K562 (cell line): Measurements from ENCODE around the gene FKBP8. TPM values are rescaled to one million over a fixed set of nuclear protein-coding genes. Genes with fewer than 3 reads are reported as not detected.

ENCODE experiments used
- ATAC-seq: fragments of 200-7000 bp; cut with Tn5 transposase; 3 replicates; pipeline ENCODE4 v1.9.1; 2020; ENCODE audit warnings: moderate library complexity
- BruUV-seq: library from RNA; stranded (reverse); fragments of 400-500 nt; replicated peaks from 2 replicates; lab custom pipeline; 2021; lab: Mats Ljungman, UMichigan
- CTCF ChIA-PET: fragments of 300-600 bp; formaldehyde crosslinking; extraction: SDS; loops from one replicate; lab custom pipeline; 2021; ENCODE audit warnings: low intra/inter-chr PET ratio; lab: Yijun Ruan, JAX
- POLR2A ChIA-PET: fragments of 300-600, 350-650 bp; sonication (Branson Sonifier 250); formaldehyde crosslinking; extraction: SDS; loops from one replicate; lab custom pipeline; 2021; ENCODE audit warnings: antibody characterized with exemption, inconsistent platforms; lab: Yijun Ruan, JAX
- DNase-seq, 4 experiments: peaks; one replicate each; pipeline versions ENCODE4 v3.0.0 to v3.0.0-alpha.2; 2011 to 2018; ENCODE audit warnings: low spot score in 3 of 4, mixed read lengths in 3 of 4; ENCODE audit errors: extremely low read depth in 1 of 4
- FAIRE-seq: peaks from 2 replicates; lab custom pipeline; 2011; peaks lifted over from hg19 to GRCh38; lab: Jason Lieb, UNC
- H2AFZ ChIP-seq: 2 replicates; pipeline ENCODE4 v1.6.0; 2011; ENCODE audit warnings: low read depth, low read length, control low read depth, inconsistent platforms
- H3K27ac ChIP-seq: fragments of 200-600 bp; 3 replicates; pipeline ENCODE4 v1.8.0; 2011; ENCODE audit warnings: low read depth, mild to moderate bottlenecking, control low read depth, inconsistent platforms, low read length, moderate library complexity, mixed read lengths; ENCODE audit errors: extremely low read depth
- H3K27me3 ChIP-seq, 2 experiments: fragments of 300-600 bp in 1 of 2; 2 replicates in 1 of 2; 3 replicates in 1 of 2; pipeline versions ENCODE4 v1.6.0 to v1.8.0; 2011; ENCODE audit warnings: inconsistent platforms in 2 of 2, low read length in 2 of 2, mild to moderate bottlenecking in 1 of 2, mixed read lengths in 1 of 2, moderate library complexity in 1 of 2; ENCODE audit not compliant: control insufficient read depth in 2 of 2, insufficient read depth in 2 of 2
- H3K36me3 ChIP-seq: fragments of 300-600 bp; 3 replicates; pipeline ENCODE4 v1.8.0; 2011; ENCODE audit warnings: mild to moderate bottlenecking, low read length, inconsistent platforms; ENCODE audit not compliant: control insufficient read depth, insufficient read depth
- H3K4me1 ChIP-seq, 2 experiments: fragments of 200-600 bp in 1 of 2; replicated peaks in 1 of 2; 2 replicates in 1 of 2; 3 replicates in 1 of 2; pipeline versions ENCODE4 v1.5.1 to v1.8.0; 2011; ENCODE audit warnings: inconsistent platforms in 2 of 2, low read length in 2 of 2, mild to moderate bottlenecking in 1 of 2, mixed read lengths in 1 of 2, moderate library complexity in 1 of 2; ENCODE audit not compliant: control insufficient read depth in 2 of 2, insufficient read depth in 2 of 2
- H3K4me2 ChIP-seq: 2 replicates; pipeline ENCODE4 v1.6.1; 2011; ENCODE audit warnings: low read length, control low read depth, inconsistent platforms, mixed read lengths; ENCODE audit not compliant: insufficient read depth
- H3K4me3 ChIP-seq: fragments of 200-600 bp; sonication (generic), shearing (Covaris generic); 2 replicates; pipeline ENCODE4 v1.5.1; 2016; ENCODE audit warnings: control low read depth, inconsistent platforms
- H3K79me2 ChIP-seq: fragments of 200-600 bp; 3 replicates; pipeline ENCODE4 v1.8.0; 2011; ENCODE audit warnings: low read length, inconsistent platforms; ENCODE audit not compliant: control insufficient read depth, insufficient read depth
- H3K9ac ChIP-seq, 2 experiments: 2 replicates each; pipeline versions ENCODE4 v1.6.0 to v1.6.1; 2011; ENCODE audit warnings: low read depth in 2 of 2, low read length in 2 of 2, control low read depth in 1 of 2, inconsistent platforms in 1 of 2, mild to moderate bottlenecking in 1 of 2, mixed read lengths in 1 of 2; ENCODE audit not compliant: insufficient read depth in 1 of 2
- H3K9me1 ChIP-seq: one replicate; pipeline ENCODE4 v1.6.0; 2011; ENCODE audit warnings: inconsistent platforms, mild to moderate bottlenecking, low read length, moderate library complexity; ENCODE audit not compliant: control insufficient read depth, insufficient read depth
- H3K9me3 ChIP-seq: replicated peaks from 2 replicates; pipeline ENCODE4 v1.5.1; 2011; ENCODE audit warnings: low read depth, low read length, inconsistent platforms; ENCODE audit not compliant: control insufficient read depth, insufficient read depth
- H4K20me1 ChIP-seq: replicated peaks from 2 replicates; pipeline ENCODE4 v1.6.1; 2011; ENCODE audit warnings: low read length, inconsistent platforms, mixed read lengths; ENCODE audit not compliant: control insufficient read depth, insufficient read depth
- CREB3L1 ChIP-seq: fragments of 450-650 bp; IDR thresholded peaks from 2 replicates; pipeline ENCODE4 v1.6.1; 2014; ENCODE audit warnings: low read depth, mild to moderate bottlenecking, moderate library complexity, borderline replicate concordance
- ILF3 ChIP-seq: fragments of 450-650 bp; IDR thresholded peaks from 2 replicates; pipeline ENCODE4 v1.6.1; 2018; ENCODE audit warnings: antibody characterized with exemption, mild to moderate bottlenecking, moderate library complexity, borderline replicate concordance
- MLLT1 ChIP-seq, 2 experiments: fragments of 450-650 bp; IDR thresholded peaks; 2 replicates each; pipeline ENCODE4 v1.6.1; 2016
- SAFB ChIP-seq: fragments of 200-400 bp; formaldehyde crosslinking; IDR thresholded peaks from 2 replicates; pipeline ENCODE4 v1.6.1; 2017; ENCODE audit warnings: low read depth, low read length, borderline replicate concordance
- TAF15 ChIP-seq: fragments of 200-400 bp; formaldehyde crosslinking; IDR thresholded peaks from 2 replicates; pipeline ENCODE4 v1.6.1; 2017; ENCODE audit warnings: mild to moderate bottlenecking, low read depth, low read length, moderate library complexity
- TEAD2 ChIP-seq: fragments of 450-650 bp; IDR thresholded peaks from 2 replicates; pipeline ENCODE4 v1.6.1; 2016; ENCODE audit warnings: missing genetic modification characterization, control low read depth, missing compliant biosample characterization
- ZBTB34 ChIP-seq: fragments of 250-450 bp; sonication (Bioruptor Pico); IDR thresholded peaks from 2 replicates; pipeline ENCODE4 v1.8.0; 2021; ENCODE audit warnings: mild to moderate bottlenecking, moderate library complexity
- WGBS: fragments of 100-300 bp; shearing (Covaris generic); methylation state at CpG from one replicate; pipeline ENCODE4 v1.1.6; 2016; ENCODE audit warnings: low coverage, mixed read lengths; ENCODE audit not compliant: insufficient coverage; ENCODE audit errors: missing lambda C conversion rate; 5-methylcytosine and 5-hydroxymethylcytosine counted together
- in situ Hi-C: fragments of 300-500 bp; cut with MboI; formaldehyde crosslinking; loops from 4 replicates; pipeline ENCODE4 v1.15.0; 2018; ENCODE audit warnings: inconsistent platforms, mixed read lengths
- intact Hi-C: fragments of 100-400 bp; cut with micrococcal nuclease; formaldehyde crosslinking; loops from 2 replicates; pipeline ENCODE4 v1.14.2; 2022
- polyA plus RNA-seq, 8 experiments: library from polyadenylated mRNA; depleted of rRNA in 4 of 8; stranded (reverse) in 5 of 8; unstranded in 3 of 8; fragments of >200 nt; fragmentation: Nextera tagmentation in 2 of 8; fragmentation: Illumina TruSeq in 1 of 8; extraction: Ambion mirVana in 2 of 8; extraction: Trizol in 1 of 8; gene quantifications; 2 replicates each; pipeline versions ENCODE4 v1.2.1 to v1.2.3, GENCODE V29; 2011 to 2014; ENCODE audit warnings: inconsistent platforms in 1 of 8, missing spikeins in 1 of 8
- total RNA-seq, 7 experiments: library from RNA; depleted of rRNA in 6 of 7; stranded (reverse); fragments of >200 nt in 6 of 7; fragmentation: Illumina TruSeq in 2 of 7; extraction: Trizol in 2 of 7; gene quantifications; 2 replicates each; pipeline versions ENCODE4 v1.2.1 to v1.2.3, GENCODE V29; 2011 to 2021; ENCODE audit warnings: low replicate concordance in 1 of 7
- TF ChIP-seq, protein P1 (sequence below): sonication (generic); formaldehyde crosslinking; IDR thresholded peaks from 2 replicates; pipeline ENCODE4 v1.9.0; 2022; ENCODE audit warnings: mild to moderate bottlenecking, missing genetic modification reagents
- TF ChIP-seq, protein P2 (sequence below): sonication (generic); formaldehyde crosslinking; IDR thresholded peaks from 2 replicates; pipeline ENCODE4 v1.4.0; 2020; ENCODE audit warnings: mild to moderate bottlenecking, missing genetic modification reagents
- TF ChIP-seq, protein P3 (sequence below): fragments of 450-650 bp; IDR thresholded peaks from 2 replicates; pipeline ENCODE4 v1.6.1; 2017; ENCODE audit warnings: antibody characterized with exemption

FKBP8 gene
- total and polyA plus RNA-seq, 9 of the 15 experiments (the other 6 are each of a cell fraction or from before 2014, with no cell fraction given) = 0.46 to 236 (median 104) TPM

- Histone ChIP-seq H3K4me3 (peak within 1 kb of the TSS; percentile 71), H3K4me2 (peak within 1 kb of the TSS; percentile 89), H2AFZ (peak within 1 kb of the TSS; percentile 79), H3K4me1 (peaks cover 20 to 60% of the 10 kb centered on the region in 2 experiments), H3K36me3 (peaks cover 5% of the 10 kb centered on the region; the same call in 2 of the 3 replicates), H3K27me3 (no peaks in the 10 kb centered on the region), H3K9ac (peak within 1 kb of the TSS; percentile 85 to 93), H3K9me1 (no peaks in the 10 kb centered on the region), H3K79me2 (peaks cover 24% of the 10 kb centered on the region), H4K20me1 (peaks cover 6% of the 10 kb centered on the region; the same call in 1 of the 2 replicates), H3K27ac (peak within 1 kb of the TSS; percentile 79), H3K9me3 (no peaks in the 10 kb centered on the region)
- FAIRE-seq = peak; percentile 70
- DNase-seq = peak; percentile 86 to 94 (median 89)
- WGBS = under 1% methylated on average over 65 of the region's 72 CpGs
- peak; percentile 85 for ATAC-seq
- POLR2A ChIA-PET = interaction anchor here (0.6 to 5.4 kb wide), 13 partner anchors 9 to 370 kb away, joined by 3 to 39 read pairs (median 4); partner anchors contain the start of genes KXD1, UBA52 and UPF1
- CTCF ChIA-PET = interaction anchor here (0.8 to 1.6 kb wide), 2 partner anchors 87 to 259 kb away, joined by 4 read pairs; no protein-coding TSS in a partner anchor
- BruUV-seq = no TSS peak
- intact Hi-C loops (loop anchor here (2.0 kb wide), 2 partner anchors 18 to 68 kb away; partner anchors contain the start of gene UBA52), in situ Hi-C loops (no loop called here)
- TF ChIP-seq, protein P1, sequence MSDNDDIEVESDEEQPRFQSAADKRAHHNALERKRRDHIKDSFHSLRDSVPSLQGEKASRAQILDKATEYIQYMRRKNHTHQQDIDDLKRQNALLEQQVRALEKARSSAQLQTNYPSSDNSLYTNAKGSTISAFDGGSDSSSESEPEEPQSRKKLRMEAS (CRISPR knock-in tag) = no peak
- TF ChIP-seq SAFB (0 out of 2 replicates have a peak, but pooled peaks have one; percentile 59), ILF3 (no peak), CREB3L1 (peak; percentile 77), TEAD2 (no peak), ZBTB34 (CRISPR knock-in tag) (no peak), TAF15 (no peak), MLLT1 (IDR thresholded peaks at IDR 0.05) (peak; percentile 56 to 61; a peak in 2 of 4 replicates)
- TF ChIP-seq, protein P2, sequence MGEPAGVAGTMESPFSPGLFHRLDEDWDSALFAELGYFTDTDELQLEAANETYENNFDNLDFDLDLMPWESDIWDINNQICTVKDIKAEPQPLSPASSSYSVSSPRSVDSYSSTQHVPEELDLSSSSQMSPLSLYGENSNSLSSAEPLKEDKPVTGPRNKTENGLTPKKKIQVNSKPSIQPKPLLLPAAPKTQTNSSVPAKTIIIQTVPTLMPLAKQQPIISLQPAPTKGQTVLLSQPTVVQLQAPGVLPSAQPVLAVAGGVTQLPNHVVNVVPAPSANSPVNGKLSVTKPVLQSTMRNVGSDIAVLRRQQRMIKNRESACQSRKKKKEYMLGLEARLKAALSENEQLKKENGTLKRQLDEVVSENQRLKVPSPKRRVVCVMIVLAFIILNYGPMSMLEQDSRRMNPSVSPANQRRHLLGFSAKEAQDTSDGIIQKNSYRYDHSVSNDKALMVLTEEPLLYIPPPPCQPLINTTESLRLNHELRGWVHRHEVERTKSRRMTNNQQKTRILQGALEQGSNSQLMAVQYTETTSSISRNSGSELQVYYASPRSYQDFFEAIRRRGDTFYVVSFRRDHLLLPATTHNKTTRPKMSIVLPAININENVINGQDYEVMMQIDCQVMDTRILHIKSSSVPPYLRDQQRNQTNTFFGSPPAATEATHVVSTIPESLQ (CRISPR knock-in tag) = no peak
- TF ChIP-seq, protein P3, sequence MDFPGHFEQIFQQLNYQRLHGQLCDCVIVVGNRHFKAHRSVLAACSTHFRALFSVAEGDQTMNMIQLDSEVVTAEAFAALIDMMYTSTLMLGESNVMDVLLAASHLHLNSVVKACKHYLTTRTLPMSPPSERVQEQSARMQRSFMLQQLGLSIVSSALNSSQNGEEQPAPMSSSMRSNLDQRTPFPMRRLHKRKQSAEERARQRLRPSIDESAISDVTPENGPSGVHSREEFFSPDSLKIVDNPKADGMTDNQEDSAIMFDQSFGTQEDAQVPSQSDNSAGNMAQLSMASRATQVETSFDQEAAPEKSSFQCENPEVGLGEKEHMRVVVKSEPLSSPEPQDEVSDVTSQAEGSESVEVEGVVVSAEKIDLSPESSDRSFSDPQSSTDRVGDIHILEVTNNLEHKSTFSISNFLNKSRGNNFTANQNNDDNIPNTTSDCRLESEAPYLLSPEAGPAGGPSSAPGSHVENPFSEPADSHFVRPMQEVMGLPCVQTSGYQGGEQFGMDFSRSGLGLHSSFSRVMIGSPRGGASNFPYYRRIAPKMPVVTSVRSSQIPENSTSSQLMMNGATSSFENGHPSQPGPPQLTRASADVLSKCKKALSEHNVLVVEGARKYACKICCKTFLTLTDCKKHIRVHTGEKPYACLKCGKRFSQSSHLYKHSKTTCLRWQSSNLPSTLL = no peak
These were observed 45.4 kb upstream of the FKBP8 start, which contains the start of gene REX1BD for GRCh38 chr19:18588611-18589379. Gene REX1BD, plus strand, starts transcription at chr19:18588798. Its CDS starts 4 bp downstream, at chr19:18588802.
